Colon (tissue), 2 donors: ENCODE measurements around the gene B3GAT1.

ENCODE experiments used
- FAIRE-seq: peaks from 2 replicates; lab custom pipeline; 2012; peaks lifted over from hg19 to GRCh38; lab: Jason Lieb, UNC
- donor health status: control.
- donor health status: control.

The B3GAT1 gene

GRCh38 chr11:134441281-134441680 lies 29.2 kb upstream of the B3GAT1 start:
- no peak for FAIRE-seq

GRCh38 chr11:134440851-134441250 lies 28.8 kb upstream of the B3GAT1 start:
- no peak for FAIRE-seq

DNA sequence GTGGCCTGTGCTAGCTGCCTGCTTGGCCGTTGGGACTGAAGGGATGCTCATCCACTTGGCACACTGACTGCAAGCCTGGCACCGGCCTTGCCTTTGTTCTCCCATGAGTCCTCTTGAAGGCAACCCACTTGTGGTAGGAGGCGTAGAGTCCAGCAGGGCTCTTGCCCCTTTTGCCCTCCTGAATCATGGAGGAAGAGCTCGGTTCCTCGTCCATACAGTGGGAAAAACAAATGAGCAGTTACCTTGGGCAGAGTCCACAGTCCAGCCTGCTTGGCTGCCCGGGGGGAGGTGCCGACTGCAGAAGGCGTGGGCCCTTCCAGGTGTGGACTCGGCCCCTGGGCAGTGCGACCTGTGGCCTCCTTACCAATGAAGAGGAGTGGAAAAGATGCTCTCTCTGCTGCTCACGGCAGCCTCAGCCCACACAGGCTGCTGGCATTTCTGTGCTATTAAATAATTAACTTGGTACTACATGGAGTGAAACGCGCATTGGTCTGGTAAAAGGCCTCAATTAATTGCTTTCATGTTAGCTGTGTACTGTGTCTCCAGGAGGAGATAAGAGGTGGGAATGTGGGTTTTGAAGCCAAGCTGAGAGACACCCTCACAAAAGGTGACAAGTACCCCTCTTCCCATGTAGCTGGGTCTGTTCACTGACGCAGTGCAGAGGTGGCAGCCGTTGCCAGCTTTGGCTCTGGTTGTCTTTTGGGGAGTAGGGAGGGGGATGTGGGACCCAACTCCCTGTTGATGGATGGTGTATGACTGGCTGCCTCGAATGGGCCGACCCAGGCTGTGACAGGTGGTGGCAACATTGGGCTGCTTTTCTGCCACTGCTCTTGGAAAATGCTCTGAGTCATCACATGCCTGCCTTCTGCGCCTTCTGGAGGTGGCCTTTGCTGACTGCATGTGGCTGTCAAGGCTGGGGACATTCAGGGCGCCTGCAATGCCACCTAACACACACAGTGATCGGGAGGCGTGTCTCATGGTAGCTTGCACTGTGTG lies 26.8 kb upstream of the B3GAT1 start:
- no peak for FAIRE-seq

GRCh38 chr11:134437821-134438220 lies 25.8 kb upstream of the B3GAT1 start:
- no peak for FAIRE-seq

- no peak for FAIRE-seq
Observed at GRCh38 chr11:134436781-134437180, 24.7 kb upstream of the B3GAT1 start.

DNA sequence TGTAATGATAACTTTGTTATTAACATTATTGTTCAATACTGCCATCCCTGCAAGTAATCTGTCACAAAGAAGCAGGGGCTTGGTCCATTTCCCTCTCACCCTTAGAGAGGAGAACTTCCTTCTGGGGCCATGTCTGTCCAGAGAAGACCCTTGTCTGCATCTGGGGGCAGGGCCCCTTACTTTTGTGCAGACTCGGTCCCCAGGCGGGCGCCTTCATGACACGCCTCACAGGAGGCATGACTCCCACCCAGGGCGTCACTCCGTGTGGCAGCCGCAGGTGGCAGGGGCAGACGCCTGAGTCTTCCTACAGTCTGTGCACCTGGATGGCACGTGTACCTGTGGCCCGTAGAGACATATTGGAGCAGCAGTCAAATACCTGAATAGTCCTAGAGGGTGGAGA lies 21.8 kb upstream of the B3GAT1 start:
- no peak for FAIRE-seq

- FAIRE-seq, result no peak
Observed at GRCh38 chr11:134433251-134433650, 21.2 kb upstream of the B3GAT1 start.

DNA sequence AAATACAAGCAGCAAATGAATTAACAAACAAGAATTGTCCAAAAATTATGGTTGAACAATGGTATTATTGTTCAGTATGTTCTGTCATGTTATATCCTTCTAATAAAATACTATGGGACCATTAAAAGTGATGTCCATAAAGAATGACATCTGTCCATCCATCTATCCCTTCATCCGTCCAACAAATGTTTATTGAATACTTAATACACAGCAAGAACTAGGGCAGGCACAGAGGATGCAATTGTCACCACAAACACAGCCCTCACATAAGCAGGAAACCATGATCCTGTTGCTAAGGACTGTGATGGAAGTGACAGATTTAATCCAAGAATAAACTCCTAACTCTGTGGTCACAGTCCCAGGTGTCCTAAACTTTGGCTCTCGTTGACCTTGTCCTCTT lies 20.7 kb upstream of the B3GAT1 start:
- no peak for FAIRE-seq

GRCh38 chr11:134429106-134429505 lies 17.1 kb upstream of the B3GAT1 start:
- no peak for FAIRE-seq

DNA sequence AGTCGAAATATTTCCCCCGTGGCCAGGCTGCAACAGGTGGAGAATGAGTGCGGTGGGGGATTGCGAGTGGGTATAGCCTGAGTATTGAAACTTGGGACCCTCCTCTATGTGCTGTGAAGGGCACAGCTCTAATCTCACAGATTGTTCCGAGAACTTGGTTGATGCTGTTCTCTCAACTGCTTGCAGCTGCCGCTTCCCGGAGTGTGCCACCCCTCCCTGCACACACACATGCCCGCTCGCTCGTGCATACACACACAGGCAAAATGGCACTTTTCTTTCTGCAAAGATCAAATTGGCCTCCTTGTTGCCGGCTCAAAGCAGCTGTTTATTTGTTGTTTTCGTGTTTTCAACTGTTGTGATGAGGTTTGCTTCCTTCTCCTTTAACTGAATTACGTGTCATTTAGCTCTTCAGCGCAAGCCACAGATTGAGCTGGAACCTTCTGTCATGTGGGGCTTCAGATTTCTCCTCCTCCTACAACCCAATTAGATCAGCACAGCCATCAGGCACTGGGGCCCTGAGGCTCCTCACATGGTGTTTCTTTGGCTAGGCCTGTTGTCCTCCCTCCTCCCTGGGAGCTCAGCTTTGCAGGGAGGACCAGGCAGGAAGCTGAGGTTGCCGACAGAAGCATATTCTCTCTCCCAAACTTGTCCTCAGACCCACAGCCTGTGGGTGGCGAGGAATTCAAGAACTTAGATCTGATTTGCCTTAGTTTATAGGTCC lies 13.9 kb upstream of the B3GAT1 start:
- FAIRE-seq, result no peak

GRCh38 chr11:134425413-134425812 lies 13.4 kb upstream of the B3GAT1 start:
- FAIRE-seq, result no peak

- no peak for FAIRE-seq
Observed at GRCh38 chr11:134423106-134423505, 11.1 kb upstream of the B3GAT1 start.

DNA sequence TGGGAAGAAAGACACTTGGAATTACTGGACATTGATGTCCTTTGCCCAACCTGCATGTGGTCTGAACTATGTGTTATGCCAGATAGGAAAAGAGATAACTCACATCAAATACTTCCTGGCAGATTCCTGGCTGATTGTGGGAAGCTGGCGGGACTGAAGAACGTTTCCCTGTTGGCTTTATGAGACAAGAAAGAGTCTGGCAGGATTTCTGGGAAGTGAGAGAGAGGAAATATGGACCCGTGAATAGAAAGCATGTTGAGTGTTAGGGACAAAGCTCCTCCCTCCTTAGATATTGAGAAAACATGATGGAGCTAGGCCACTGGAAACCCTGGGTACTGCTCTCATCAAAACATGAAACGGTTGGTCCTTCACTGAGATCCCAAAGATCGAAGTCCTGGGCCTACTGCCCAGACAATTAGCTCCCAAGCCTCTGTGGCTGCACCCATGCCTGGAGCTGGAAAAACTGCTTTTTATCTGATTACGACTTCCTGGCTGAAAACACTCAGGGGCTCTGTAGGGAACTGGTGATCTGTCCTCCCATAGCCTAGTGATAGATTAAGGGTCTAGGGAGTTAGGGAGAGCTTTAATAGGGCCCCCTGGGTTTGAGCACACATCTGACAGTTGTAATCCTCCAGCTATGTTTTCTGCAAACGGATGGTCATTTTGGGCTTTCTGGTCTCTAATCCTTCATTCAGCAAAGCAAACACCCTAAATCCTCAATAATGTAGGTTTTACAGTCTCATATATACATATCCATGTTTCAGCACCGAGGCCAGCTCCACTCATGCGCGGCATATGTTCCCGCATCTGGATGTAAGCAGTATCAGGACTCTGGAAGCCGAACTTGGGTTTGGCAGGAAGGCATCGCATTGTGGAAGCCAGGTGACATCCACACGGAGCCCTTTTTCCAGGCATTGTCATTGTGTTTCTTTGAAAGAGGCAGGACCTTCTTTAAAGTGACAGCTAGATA lies 6.1 kb upstream of the B3GAT1 start:
- no peak for FAIRE-seq

GRCh38 chr11:134416726-134417125 lies 4.7 kb upstream of the B3GAT1 start:
- no peak for FAIRE-seq

DNA sequence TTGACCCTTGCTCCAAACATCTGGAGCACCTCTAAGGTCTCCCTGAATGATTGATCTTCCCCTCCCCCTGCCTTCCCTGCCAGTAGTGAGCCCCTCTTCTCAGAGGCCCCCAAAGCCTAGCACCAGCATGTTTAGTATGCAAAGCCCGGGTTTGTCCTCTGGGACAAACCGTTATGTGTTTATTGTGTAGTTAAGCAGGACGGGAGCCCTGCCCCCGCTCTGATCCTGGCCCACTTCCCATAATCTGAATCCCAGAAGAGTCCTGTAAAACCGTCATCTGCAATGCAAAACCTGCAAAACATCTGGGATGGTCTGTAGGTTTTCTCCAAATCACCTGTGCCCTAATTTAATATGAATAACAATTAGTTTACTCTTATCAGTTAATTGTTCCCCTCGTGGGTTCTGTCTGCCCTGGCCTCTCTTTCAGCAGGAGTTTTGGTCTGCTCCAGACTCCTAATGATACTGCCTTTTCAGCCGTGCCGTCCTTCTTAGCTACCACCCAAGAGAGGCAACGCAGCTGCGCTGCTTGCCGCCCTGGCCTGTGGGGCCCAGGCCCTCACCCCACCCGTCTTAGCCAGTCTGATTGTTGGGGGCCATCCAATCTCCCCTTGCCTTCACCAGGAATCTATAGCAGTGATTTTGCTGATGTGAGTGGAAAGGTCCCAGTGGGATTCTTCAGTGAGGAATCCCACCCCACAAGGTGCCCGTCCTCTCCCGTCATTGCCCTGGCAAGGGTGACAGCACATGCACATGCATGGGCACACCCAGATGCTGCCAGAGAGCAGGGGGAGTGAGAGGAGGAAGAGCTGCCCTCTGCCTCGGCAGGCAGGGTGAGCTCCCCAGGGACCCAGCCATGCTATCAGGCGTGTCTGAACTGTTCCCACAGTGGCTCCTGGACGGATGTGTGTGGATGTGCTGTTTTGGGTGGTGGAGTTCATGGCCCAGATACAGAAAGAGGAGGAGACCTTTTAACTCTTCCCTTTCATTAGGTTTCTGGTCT lies 3.0 kb upstream of the B3GAT1 start:
- FAIRE-seq, result no peak

GRCh38 chr11:134413826-134414731 lies 2.0 kb upstream of the B3GAT1 start:
- no peak for FAIRE-seq

DNA sequence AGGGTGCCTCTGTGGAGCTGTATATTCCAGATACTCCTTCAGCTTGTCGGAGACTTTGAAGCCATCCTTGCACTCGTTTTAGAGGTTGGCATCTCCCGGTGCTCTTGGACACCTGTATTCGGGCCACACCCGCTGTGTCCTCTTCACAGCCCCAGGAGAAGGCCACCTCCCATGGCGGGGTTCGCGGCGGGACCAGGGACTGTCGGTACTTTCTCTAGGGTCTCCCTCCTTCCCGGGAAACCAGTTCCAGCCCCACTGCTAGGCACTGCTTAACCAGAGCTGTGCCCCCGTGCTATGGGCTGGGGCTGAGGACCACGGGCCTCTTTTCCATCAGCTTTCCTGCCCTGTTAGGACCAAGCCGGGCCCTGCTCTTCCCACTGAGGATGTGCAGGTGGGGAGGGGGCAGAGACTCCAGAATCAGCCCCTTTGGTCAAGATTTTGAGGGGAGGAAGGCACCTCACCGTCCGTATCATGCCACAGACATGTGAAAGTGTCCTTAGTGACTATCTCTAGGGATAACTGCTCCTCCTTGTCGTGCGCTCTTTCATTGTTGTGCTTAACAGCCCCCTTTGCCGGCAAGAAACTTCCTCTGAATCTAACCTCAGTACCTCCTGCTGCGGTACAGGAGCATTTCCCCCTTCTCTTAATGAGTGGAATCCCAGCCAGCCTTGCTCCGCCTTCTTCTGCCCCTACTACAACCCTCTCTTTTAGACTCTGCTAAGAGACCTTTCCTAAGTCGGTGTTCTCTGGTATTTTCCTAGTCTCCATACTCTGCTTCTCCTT lies 1.2 kb upstream of the B3GAT1 start:
- no peak for FAIRE-seq

DNA sequence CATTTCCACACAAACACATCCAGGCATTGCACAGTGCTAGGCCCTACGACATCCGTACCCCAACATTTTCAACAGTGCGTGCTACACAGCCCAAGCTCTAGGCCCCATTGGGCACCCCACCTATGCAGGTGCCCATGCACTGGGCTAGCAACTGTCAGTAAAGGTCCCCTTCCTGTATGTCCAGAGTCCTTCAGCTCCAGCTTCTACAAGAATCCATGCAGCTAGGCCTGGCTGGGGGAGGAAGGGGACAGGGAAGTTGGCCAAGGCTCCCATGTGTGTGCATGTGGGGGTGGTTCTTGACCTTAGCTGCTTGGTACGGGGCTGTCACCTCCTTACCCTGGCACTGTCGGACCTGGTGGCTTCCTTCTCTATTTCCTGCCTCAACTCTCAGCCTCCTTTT lies 1.3 kb downstream of the B3GAT1 start:
- no peak for FAIRE-seq
